Thyroid gland (tissue), 4 donors: ENCODE data around the gene PIP5K1C.

Experiments used
- CTCF ChIP-seq, 6 experiments: fragments of 200-600 bp in 3 of 6; fragments of 450-650 bp in 3 of 6; sonication (generic) in 3 of 6; IDR thresholded peaks; one replicate each; pipeline ENCODE4 v1.5.1; 2016 to 2019; ENCODE audit warnings: antibody characterized with exemption in 6 of 6, mild to moderate bottlenecking in 2 of 6, inconsistent platforms in 1 of 6, moderate library complexity in 1 of 6
- POLR2A ChIP-seq, 2 donors: fragments of 450-650 bp; IDR thresholded peaks; one replicate each; pipeline ENCODE4 v1.6.1; 2017; ENCODE audit warnings: antibody characterized with exemption in 2 of 2, mild to moderate bottlenecking in 2 of 2, moderate library complexity in 1 of 2

- TF ChIP-seq CTCF (IDR thresholded peaks at IDR 0.05) (no peak), POLR2A (IDR thresholded peaks at IDR 0.05) (no peak)
Observed at GRCh38 chr19:3707868-3708206, 7.6 kb upstream of the PIP5K1C start.
